Body of pancreas (tissue), 4 donors: ENCODE data around the gene GJA9.

Experiments
- POLR2A ChIP-seq, 3 donors: fragments of 450-650 bp; IDR thresholded peaks; one replicate each; pipeline ENCODE4 v1.6.1; 2016; ENCODE audit warnings: antibody characterized with exemption in 3 of 3, mild to moderate bottlenecking in 2 of 3
- TF ChIP-seq, protein P1 (sequence below), 7 experiments: fragments of 450-650 bp in 4 of 7; fragments of 200-600 bp in 3 of 7; sonication (generic) in 3 of 7; IDR thresholded peaks; one replicate each; pipeline ENCODE4 v1.5.1; 2016 to 2019; ENCODE audit warnings: antibody characterized with exemption in 7 of 7

DNA sequence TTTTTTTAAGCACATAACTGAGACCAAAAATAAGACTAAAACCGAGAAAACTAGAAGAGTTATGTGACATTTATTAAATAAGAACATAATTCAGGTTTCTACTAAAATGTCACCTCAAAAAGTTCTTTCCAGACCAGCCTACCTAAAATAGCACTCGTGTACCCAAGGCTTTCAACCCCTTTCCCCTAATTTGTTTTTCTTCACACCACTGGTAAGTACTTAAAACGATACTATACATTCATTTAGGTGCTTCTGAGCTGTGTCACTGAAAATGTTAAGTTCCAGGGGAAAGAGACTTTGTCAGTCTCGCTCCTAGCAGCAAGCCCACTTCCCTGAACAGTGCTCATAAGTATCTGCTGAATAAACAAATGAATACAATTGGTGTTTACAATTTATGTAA is 28.6 kb downstream of the GJA9 start:
- TF ChIP-seq, protein P1, sequence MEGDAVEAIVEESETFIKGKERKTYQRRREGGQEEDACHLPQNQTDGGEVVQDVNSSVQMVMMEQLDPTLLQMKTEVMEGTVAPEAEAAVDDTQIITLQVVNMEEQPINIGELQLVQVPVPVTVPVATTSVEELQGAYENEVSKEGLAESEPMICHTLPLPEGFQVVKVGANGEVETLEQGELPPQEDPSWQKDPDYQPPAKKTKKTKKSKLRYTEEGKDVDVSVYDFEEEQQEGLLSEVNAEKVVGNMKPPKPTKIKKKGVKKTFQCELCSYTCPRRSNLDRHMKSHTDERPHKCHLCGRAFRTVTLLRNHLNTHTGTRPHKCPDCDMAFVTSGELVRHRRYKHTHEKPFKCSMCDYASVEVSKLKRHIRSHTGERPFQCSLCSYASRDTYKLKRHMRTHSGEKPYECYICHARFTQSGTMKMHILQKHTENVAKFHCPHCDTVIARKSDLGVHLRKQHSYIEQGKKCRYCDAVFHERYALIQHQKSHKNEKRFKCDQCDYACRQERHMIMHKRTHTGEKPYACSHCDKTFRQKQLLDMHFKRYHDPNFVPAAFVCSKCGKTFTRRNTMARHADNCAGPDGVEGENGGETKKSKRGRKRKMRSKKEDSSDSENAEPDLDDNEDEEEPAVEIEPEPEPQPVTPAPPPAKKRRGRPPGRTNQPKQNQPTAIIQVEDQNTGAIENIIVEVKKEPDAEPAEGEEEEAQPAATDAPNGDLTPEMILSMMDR (IDR thresholded peaks at IDR 0.05), result no peak
- TF ChIP-seq POLR2A (IDR thresholded peaks at IDR 0.05), result no peak
